GM12865 (cell line): ENCODE results near the gene PCDHGA10.
"Not testable (repeated sequence)": the region's sequence is repeated elsewhere in the genome, so short reads cannot be mapped to it uniquely, and the experiment has no call there.

Experiments used
- DNase-seq: peaks from one replicate; pipeline ENCODE4 v3.0.0; 2010; ENCODE audit warnings: low read depth
- H3K4me3 ChIP-seq: 2 replicates; pipeline ENCODE4 v1.5.1; 2011; ENCODE audit warnings: mild to moderate bottlenecking, low read depth, low read length, control low read depth
- TF ChIP-seq, protein P1 (sequence below): IDR thresholded peaks from 2 replicates; pipeline ENCODE4 v1.5.1; 2011; ENCODE audit warnings: low read length, control low read depth, low read depth, inconsistent platforms; ENCODE audit not compliant: insufficient read depth; ENCODE audit errors: missing control alignments

PCDHGA10 gene

DNA sequence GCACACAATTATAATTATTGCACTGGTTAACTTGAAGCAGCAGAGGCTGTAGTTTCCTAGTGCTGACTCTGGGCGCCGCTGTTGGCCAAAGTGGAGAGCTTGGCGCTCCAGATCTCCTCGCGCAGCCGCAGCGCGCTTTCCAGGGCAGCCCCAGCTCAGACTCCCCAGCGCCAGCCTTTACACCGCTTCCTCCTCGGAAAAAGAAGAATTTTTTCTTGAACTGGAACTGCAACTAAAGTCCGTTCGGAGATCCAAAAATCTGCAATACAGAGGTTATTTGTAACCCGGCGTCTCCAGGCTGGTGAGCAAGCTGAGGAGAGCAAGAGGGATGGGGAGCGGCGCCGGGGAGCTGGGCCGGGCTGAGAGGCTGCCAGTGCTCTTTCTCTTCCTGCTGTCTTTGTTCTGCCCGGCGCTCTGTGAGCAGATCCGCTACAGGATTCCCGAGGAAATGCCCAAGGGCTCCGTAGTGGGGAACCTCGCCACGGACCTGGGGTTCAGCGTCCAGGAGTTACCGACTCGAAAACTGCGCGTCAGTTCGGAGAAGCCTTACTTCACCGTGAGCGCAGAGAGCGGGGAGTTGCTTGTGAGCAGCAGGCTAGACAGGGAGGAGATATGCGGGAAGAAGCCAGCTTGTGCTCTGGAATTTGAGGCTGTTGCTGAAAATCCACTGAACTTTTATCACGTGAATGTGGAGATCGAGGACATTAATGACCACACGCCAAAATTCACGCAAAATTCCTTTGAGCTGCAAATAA, 25.1 kb upstream of the PCDHGA10 start, which contains the start of gene PCDHGB4:
TSS of gene PCDHGB4 (plus strand) at position 142 of the 755 bp plus-strand sequence. CDS start at position 329, 187 bp downstream.
- TF ChIP-seq, protein P1, sequence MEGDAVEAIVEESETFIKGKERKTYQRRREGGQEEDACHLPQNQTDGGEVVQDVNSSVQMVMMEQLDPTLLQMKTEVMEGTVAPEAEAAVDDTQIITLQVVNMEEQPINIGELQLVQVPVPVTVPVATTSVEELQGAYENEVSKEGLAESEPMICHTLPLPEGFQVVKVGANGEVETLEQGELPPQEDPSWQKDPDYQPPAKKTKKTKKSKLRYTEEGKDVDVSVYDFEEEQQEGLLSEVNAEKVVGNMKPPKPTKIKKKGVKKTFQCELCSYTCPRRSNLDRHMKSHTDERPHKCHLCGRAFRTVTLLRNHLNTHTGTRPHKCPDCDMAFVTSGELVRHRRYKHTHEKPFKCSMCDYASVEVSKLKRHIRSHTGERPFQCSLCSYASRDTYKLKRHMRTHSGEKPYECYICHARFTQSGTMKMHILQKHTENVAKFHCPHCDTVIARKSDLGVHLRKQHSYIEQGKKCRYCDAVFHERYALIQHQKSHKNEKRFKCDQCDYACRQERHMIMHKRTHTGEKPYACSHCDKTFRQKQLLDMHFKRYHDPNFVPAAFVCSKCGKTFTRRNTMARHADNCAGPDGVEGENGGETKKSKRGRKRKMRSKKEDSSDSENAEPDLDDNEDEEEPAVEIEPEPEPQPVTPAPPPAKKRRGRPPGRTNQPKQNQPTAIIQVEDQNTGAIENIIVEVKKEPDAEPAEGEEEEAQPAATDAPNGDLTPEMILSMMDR = peak; percentile 55
- peak; percentile 65 for DNase-seq
- H3K4me3 ChIP-seq = peak within 1 kb of the TSS; percentile 48

DNA sequence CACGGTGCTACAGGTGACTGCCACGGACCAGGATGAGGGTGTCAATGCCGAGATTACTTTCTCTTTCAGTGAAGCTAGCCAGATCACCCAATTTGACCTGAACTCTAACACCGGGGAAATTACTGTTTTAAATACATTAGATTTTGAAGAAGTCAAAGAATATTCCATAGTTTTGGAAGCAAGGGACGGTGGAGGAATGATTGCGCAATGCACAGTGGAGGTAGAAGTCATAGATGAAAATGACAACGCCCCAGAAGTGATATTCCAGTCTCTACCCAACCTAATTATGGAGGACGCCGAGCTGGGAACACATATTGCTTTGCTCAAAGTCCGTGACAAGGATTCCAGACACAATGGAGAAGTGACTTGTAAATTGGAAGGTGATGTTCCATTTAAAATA, 24.1 kb upstream of the PCDHGA10 start:
- TF ChIP-seq, protein P1 = no peak
- no peak for DNase-seq
- H3K4me3 ChIP-seq = no peak overlapping the region

DNA sequence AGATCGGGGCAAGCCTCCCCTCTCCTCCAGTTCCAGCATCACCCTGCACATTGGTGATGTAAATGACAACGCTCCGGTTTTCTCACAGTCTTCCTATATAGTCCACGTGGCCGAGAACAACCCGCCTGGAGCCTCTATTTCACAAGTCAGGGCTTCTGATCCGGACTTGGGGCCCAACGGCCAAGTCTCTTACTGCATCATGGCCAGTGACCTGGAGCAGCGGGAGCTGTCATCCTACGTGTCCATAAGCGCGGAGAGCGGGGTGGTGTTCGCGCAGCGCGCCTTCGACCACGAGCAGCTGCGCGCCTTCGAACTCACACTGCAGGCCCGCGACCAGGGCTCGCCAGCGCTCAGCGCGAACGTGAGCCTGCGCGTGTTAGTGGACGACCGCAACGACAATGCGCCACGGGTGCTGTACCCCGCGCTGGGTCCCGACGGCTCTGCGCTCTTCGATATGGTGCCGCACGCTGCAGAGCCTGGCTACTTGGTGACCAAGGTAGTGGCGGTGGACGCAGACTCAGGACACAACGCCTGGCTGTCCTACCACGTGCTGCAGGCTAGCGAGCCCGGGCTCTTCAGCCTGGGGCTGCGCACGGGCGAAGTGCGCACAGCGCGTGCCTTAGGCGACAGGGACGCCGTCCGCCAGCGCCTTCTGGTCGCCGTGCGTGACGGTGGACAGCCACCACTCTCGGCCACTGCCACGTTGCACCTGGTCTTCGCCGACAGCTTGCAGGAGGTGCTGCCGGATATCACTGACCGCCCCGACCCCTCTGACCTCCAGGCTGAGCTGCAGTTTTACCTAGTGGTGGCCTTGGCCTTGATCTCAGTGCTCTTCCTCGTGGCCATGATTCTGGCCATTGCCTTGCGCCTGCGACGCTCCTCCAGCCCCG, 23.4 kb upstream of the PCDHGA10 start:
- no peak overlapping the region for H3K4me3 ChIP-seq
- TF ChIP-seq, protein P1 = no peak
- DNase-seq = no peak

DNA sequence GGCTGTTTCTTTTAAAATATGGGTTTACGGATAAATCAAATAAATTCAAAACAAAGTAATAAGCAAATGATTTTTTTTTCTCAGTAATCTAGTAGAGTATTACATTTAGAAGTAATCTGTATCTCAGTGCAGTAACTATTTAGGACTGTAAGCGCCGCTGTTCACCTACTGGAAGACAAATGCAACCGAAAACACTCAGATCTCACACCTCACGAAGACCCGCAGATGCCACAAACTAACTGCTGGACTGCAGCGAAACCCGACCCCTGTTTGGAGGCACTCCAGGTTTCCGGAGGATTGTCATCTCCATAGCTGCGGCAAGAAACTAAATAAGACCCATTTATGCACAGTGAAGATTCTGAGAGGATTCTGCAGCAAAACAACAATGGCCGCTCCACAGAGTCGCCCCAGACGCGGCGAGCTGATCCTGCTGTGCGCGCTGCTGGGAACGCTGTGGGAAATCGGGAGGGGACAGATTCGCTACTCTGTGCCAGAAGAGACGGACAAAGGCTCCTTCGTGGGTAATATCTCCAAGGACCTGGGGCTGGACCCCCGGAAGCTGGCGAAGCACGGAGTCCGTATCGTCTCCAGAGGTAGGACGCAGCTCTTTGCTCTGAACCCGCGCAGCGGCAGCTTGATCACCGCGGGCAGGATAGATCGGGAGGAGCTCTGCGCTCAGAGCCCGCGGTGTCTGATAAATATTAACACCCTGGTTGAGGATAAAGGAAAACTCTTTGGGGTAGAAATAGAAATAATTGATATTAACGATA, 20.2 kb upstream of the PCDHGA10 start, which contains the start of gene PCDHGA8:
TSS of gene PCDHGA8 (plus strand) at position 205 of the 770 bp plus-strand sequence. CDS start at position 386, 181 bp downstream.
- no peak for DNase-seq
- no peak within 1 kb of the TSS for H3K4me3 ChIP-seq
- TF ChIP-seq, protein P1 = no peak

DNA sequence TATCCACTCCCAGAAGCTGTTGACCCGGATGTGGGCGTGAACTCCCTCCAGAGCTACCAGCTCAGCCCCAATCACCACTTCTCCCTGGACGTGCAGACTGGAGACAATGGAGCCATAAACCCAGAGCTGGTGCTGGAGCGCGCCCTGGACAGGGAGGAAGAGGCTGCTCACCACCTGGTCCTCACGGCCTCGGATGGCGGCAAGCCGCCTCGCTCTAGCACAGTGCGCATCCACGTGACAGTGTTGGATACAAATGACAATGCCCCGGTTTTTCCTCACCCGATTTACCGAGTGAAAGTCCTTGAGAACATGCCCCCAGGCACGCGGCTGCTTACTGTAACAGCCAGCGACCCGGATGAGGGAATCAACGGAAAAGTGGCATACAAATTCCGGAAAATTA, 19.5 kb upstream of the PCDHGA10 start:
- TF ChIP-seq, protein P1 = no peak
- DNase-seq = no peak
- no peak overlapping the region for H3K4me3 ChIP-seq

DNA sequence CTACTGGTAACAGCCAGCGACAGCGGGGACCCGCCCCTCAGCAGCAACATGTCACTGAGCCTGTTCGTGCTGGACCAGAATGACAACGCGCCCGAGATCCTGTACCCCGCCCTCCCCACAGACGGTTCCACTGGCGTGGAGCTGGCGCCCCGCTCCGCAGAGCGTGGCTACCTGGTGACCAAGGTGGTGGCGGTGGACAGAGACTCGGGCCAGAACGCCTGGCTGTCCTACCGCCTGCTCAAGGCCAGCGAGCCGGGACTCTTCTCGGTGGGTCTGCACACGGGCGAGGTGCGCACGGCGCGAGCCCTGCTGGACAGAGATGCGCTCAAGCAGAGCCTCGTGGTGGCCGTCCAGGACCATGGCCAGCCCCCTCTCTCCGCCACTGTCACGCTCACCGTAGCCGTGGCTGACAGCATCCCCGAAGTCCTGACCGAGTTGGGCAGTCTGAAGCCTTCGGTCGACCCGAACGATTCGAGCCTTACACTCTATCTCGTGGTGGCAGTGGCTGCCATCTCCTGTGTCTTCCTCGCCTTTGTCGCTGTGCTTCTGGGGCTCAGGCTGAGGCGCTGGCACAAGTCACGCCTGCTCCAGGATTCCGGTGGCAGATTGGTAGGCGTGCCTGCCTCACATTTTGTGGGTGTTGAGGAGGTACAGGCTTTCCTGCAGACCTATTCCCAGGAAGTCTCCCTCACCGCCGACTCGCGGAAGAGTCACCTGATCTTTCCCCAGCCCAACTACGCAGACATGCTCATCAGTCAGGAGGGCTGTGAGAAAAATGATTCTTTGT, 18.2 kb upstream of the PCDHGA10 start:
- not testable (repeated sequence) for DNase-seq, H3K4me3 ChIP-seq
